ENCODE measurements around the gene ISG15. TPM values are rescaled to one million over a fixed set of nuclear protein-coding genes. Genes with fewer than 3 reads are reported as not detected.

ISG15 gene
- total RNA-seq, 1 donor from 2014 or later = 97.7 TPM

- no peak for DNase-seq (ENCODE audit: low read depth)
- no peak for TF ChIP-seq CTCF (IDR thresholded peaks at IDR 0.05; ENCODE audit: insufficient read depth, low read length, poor library complexity, severe bottlenecking)
- H3K36me3 ChIP-seq (ENCODE audit: control insufficient read depth, insufficient read depth, low read length) = peaks cover 1% of the 10 kb centered on the region
- no peaks in the 10 kb centered on the region for H3K27me3 ChIP-seq (ENCODE audit: control insufficient read depth, insufficient read depth, low read length)
- no peak overlapping the region for H3K4me3 ChIP-seq (ENCODE audit: low read depth, low read length)
These were observed 20.6 kb downstream of the ISG15 start for GRCh38 chr1:1033731-1034438.

- no peak for TF ChIP-seq CTCF (IDR thresholded peaks at IDR 0.05; ENCODE audit: insufficient read depth, low read length, poor library complexity, severe bottlenecking)
- Histone ChIP-seq H3K36me3 (ENCODE audit: control insufficient read depth, insufficient read depth, low read length) (peaks cover 1% of the 10 kb centered on the region), H3K27me3 (ENCODE audit: control insufficient read depth, insufficient read depth, low read length) (no peaks in the 10 kb centered on the region), H3K4me3 (ENCODE audit: low read depth, low read length) (no peak overlapping the region)
- no peak for DNase-seq (ENCODE audit: low read depth)
These were observed 21.1 kb downstream of the ISG15 start for GRCh38 chr1:1034439-1034781.

GRCh38 chr1:1035291-1035943 lies 22.1 kb downstream of the ISG15 start:
- Histone ChIP-seq H3K36me3 (ENCODE audit: control insufficient read depth, insufficient read depth, low read length) (peaks cover 1% of the 10 kb centered on the region), H3K27me3 (ENCODE audit: control insufficient read depth, insufficient read depth, low read length) (no peaks in the 10 kb centered on the region), H3K4me3 (ENCODE audit: low read depth, low read length) (no peak overlapping the region)
- TF ChIP-seq CTCF (IDR thresholded peaks at IDR 0.05; ENCODE audit: insufficient read depth, low read length, poor library complexity, severe bottlenecking) = no peak
- DNase-seq (ENCODE audit: low read depth) = no peak

GRCh38 chr1:1037366-1038327 lies 24.4 kb downstream of the ISG15 start:
- Histone ChIP-seq H3K36me3 (ENCODE audit: control insufficient read depth, insufficient read depth, low read length) (peaks cover 1% of the 10 kb centered on the region), H3K4me3 (ENCODE audit: low read depth, low read length) (no peak overlapping the region), H3K27me3 (ENCODE audit: control insufficient read depth, insufficient read depth, low read length) (no peaks in the 10 kb centered on the region)
- no peak for DNase-seq (ENCODE audit: low read depth)
- TF ChIP-seq CTCF (IDR thresholded peaks at IDR 0.05; ENCODE audit: insufficient read depth, low read length, poor library complexity, severe bottlenecking) = no peak

- Histone ChIP-seq H3K4me3 (ENCODE audit: low read depth, low read length) (no peak overlapping the region), H3K27me3 (ENCODE audit: control insufficient read depth, insufficient read depth, low read length) (no peaks in the 10 kb centered on the region), H3K36me3 (ENCODE audit: control insufficient read depth, insufficient read depth, low read length) (peaks cover 4% of the 10 kb centered on the region)
- no peak for DNase-seq (ENCODE audit: low read depth)
- TF ChIP-seq CTCF (IDR thresholded peaks at IDR 0.05; ENCODE audit: insufficient read depth, low read length, poor library complexity, severe bottlenecking) = no peak
These were observed 25.4 kb downstream of the ISG15 start for GRCh38 chr1:1038694-1039093.
